Activated naive CD8-positive, alpha-beta T cell treated with anti-CD3 and anti-CD28 coated beads for 36 hours (primary cell): ENCODE data around the gene KLK13. TPM values are rescaled to one million over a fixed set of nuclear protein-coding genes. Genes with fewer than 3 reads are reported as not detected.

Experiments used
- DNase-seq: peaks from one replicate; pipeline ENCODE4 v3.0.0; 2021
- H3K27ac Mint-ChIP-seq: one replicate; pipeline ENCODE4 v1.8.0; 2022; ENCODE audit warnings: mild to moderate bottlenecking, moderate library complexity, mixed read lengths
- H3K27me3 Mint-ChIP-seq: one replicate; pipeline ENCODE4 v1.8.0; 2022; ENCODE audit warnings: mild to moderate bottlenecking, mixed read lengths
- H3K36me3 Mint-ChIP-seq: one replicate; pipeline ENCODE4 v1.8.0; 2021; ENCODE audit warnings: mild to moderate bottlenecking, mixed read lengths
- H3K4me1 Mint-ChIP-seq: one replicate; pipeline ENCODE4 v1.8.0; 2021; ENCODE audit warnings: mixed read lengths
- H3K4me3 Mint-ChIP-seq: one replicate; pipeline ENCODE4 v1.8.0; 2022; ENCODE audit warnings: mild to moderate bottlenecking, moderate library complexity, mixed read lengths
- H3K9me3 Mint-ChIP-seq: one replicate; pipeline ENCODE4 v1.8.0; 2022; ENCODE audit warnings: mixed read lengths
- total RNA-seq, 2 experiments: library from RNA; stranded (reverse); gene quantifications; one replicate each; pipeline ENCODE4 v1.2.3, GENCODE V29; 2021

The KLK13 gene
- total RNA-seq, 2 experiments from 2014 or later = not detected

DNA sequence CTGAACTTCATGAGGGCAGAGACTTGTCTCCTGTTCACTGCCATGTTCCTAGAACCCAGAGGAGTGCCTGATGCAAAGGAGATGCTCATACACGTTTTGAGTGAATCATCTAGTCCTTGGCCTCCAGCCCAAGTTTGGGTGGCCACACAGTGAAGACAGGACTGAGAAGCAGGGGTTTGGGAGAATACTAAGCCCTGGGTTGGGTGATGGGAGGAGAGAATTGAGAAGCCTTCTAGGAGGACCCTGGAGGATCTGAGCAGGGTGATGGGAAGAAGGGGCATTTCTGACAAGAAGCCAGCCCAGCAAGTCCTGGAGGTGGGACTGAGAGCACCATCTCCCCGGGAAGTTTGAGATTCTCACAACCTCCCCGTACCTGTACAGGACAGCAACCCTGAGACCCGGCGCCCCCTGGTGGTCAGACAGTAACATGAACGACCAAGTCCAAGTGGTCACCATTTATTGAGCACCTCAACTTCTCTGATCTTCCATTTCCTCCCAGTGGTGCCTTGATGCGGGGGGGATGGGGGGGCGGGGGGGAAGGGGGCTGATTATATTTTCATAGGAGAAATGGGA is 32.4 kb upstream of the KLK13 start:
- Mint-ChIP-seq H3K27me3 (no peaks in the 10 kb centered on the region), H3K9me3 (no peaks in the 10 kb centered on the region), H3K4me3 (no peak overlapping the region), H3K4me1 (peaks cover 19% of the 10 kb centered on the region), H3K27ac (peak overlapping the region; percentile 1), H3K36me3 (peaks cover 9% of the 10 kb centered on the region)
- peak; percentile 70 for DNase-seq

DNA sequence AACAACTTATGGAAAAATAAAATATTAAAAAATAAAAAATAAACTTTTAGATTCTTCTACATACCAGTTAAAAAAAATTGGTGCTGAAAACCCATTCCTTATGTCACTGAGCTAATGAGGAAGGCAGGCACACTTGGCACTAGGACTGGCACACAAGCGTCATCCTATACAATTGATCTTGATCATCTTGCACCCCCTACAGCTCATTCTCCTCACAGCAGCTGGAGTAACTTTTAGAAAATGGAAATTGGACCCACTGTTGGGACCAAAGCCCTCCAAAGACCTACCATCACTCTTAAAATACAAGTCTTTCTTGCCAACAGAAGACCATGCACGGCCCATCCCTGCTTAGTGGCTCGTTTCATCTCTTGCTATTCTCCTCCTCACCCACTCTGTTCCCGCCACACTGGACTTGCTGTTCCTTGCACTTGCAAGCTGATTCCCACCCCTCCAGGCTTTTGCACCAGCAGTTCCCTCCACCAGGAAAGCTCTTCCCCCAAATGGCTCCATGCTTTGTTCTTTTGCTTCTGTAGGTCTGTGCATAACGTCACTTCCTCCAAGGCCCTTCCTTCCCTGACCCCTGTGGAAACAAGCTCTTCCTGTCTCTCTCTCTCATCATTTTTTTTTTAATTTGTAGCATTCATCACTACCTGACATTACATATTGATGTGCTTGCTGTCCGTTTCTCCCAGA is 31.7 kb upstream of the KLK13 start:
- no peaks in the 10 kb centered on the region for H3K9me3 Mint-ChIP-seq
- peaks cover 16% of the 10 kb centered on the region for H3K4me1 Mint-ChIP-seq
- peak overlapping the region; percentile 1 for H3K27ac Mint-ChIP-seq
- no peaks in the 10 kb centered on the region for H3K27me3 Mint-ChIP-seq
- H3K4me3 Mint-ChIP-seq = no peak overlapping the region
- DNase-seq = no peak
- H3K36me3 Mint-ChIP-seq = peaks cover 9% of the 10 kb centered on the region

GRCh38 chr19:51094696-51095279 is 29.9 kb upstream of the KLK13 start:
- Mint-ChIP-seq H3K27me3 (no peaks in the 10 kb centered on the region), H3K27ac (no peak overlapping the region), H3K4me3 (no peak overlapping the region), H3K36me3 (peaks cover 9% of the 10 kb centered on the region), H3K4me1 (peaks cover 11% of the 10 kb centered on the region), H3K9me3 (no peaks in the 10 kb centered on the region)
- DNase-seq = peak; percentile 22

- Mint-ChIP-seq H3K4me3 (no peak overlapping the region), H3K27me3 (no peaks in the 10 kb centered on the region), H3K4me1 (peaks cover 9% of the 10 kb centered on the region), H3K36me3 (peaks cover 9% of the 10 kb centered on the region), H3K9me3 (no peaks in the 10 kb centered on the region), H3K27ac (no peak overlapping the region)
- no peak for DNase-seq
Measured at GRCh38 chr19:51093510-51094345, 28.8 kb upstream of the KLK13 start.

DNA sequence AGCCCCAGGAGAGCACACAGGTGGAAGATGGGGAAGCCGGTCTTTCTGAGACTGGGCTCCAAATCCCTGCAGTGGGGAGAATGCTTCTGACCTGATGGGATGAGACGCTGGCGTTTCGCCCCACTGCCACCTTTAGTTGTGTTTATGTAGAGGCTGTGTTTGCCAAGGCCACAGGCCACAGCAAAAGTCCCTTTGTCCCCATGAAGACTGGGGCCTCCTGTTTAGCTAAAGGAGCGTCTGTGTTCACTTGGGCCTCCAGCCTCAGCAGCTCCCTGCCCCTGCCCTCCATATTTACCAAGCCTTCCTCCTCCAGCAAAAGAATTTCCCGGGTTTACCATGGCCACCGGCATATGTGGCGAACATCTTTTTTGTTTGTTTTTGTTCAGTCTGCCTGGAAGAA is 28.2 kb upstream of the KLK13 start:
- Mint-ChIP-seq H3K27ac (no peak overlapping the region), H3K9me3 (no peaks in the 10 kb centered on the region), H3K4me1 (peaks cover 9% of the 10 kb centered on the region), H3K27me3 (no peaks in the 10 kb centered on the region), H3K4me3 (no peak overlapping the region), H3K36me3 (peaks cover 9% of the 10 kb centered on the region)
- DNase-seq = no peak

DNA sequence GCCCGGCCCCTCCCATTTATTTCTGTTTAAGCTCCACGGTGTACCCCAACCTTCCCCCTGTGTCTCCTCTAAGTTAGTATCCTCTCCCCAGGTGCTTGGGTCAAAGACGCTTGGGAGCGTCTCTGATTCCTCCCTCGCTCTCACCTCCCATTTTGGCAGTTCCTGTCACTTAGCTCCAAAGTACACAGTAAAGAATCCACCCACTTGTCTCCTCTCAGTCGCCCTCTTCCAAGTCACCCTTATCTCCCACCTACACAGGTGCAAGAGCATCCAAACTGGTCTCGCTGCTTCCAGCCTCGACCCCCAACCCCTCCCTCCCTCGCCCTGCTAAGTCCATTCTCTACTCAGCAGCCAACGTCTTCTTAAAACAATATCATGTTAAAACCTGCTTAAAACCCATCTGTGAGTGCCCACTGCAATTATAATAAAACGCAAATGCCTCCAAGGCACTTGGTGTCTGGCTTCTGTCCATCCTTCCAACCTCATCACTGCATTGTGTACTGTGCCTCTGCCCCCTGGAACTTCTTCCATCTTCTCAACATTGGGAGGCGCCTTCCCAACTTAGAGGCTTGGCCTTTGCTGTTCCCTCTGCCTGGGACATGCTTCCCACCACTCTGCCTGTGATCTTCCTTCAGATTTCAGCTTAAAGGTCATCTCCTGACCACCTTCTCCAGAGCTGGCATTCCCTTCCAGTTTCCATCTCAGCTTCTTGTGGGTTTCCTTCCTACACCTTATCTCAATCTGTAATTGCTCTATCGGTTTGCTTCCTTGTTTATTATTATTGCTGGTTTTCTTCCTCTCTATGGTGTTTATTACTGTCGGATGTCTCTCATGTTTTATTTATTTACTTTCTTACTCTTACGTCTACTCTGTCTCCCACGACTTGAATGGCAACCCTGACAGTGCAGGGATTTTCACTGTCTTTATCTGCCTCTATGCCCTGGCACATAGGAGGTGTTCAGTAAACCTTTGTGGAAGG is 27.3 kb upstream of the KLK13 start:
- DNase-seq = no peak
- Mint-ChIP-seq H3K4me1 (peaks cover 6% of the 10 kb centered on the region), H3K27ac (no peak overlapping the region), H3K4me3 (no peak overlapping the region), H3K9me3 (no peaks in the 10 kb centered on the region), H3K36me3 (peaks cover 8% of the 10 kb centered on the region), H3K27me3 (no peaks in the 10 kb centered on the region)

DNA sequence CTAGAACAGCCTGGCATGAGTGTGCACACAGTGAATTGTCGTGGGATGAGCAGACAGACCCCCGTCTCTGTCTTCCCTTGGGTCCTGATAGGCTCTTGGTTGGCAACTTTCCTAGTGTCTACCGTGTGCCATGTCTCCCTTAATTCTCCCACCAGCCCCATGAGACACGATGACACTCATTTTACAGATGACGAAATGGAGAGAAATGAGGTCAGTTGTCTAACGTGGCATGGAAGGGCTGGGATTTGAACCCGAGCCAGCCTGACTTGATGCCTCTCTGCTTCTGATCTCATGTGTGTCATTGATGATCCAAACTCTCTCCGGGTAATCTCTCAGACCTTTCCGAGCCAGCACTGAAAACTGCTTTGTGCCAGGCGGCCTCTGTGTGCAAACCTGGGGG is 26.2 kb upstream of the KLK13 start:
- no peaks in the 10 kb centered on the region for H3K4me1 Mint-ChIP-seq
- no peak overlapping the region for H3K4me3 Mint-ChIP-seq
- no peaks in the 10 kb centered on the region for H3K9me3 Mint-ChIP-seq
- DNase-seq = no peak
- no peaks in the 10 kb centered on the region for H3K27me3 Mint-ChIP-seq
- peaks cover 3% of the 10 kb centered on the region for H3K36me3 Mint-ChIP-seq
- H3K27ac Mint-ChIP-seq = no peak overlapping the region

DNA sequence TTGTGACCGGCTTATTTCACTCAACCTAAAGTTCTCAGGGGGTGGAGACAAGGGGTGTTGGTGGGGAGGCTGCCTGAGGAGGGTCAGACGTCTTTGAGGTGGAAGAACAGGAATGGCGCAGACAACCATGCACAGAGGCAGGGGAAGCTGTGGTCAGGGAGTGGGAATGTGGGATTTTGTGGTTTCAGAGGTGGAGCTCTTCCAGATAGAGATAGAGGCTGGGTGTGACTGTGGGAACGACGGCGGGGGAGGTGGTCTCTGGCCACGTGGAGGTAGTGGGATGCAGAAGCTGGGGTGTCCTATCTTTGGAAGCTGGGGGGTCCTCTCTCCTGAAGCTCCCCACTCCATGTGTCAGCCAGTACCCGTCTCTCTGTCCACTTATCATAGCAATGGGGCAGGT is 25.6 kb upstream of the KLK13 start:
- no peaks in the 10 kb centered on the region for H3K27me3 Mint-ChIP-seq
- H3K4me3 Mint-ChIP-seq = no peak overlapping the region

DNA sequence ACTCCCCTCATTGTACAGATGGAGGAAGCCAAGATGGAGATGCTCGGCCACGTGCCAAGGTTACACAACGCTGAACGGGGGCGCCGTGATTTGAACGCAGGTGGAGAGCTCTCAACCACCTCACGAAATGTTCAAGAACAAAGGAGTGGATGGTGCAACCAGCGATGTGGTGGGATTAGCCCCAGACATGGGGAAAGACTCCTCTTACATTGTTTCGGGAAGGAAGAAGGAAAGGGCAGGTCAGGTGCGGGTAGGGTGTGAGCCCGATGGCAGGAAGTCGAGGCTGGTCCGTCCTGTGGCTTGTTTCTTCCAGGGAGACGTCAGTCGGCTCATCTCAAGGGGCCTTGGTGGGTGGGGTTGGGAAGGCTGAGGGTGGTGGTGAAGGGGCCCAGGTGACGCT is 24.9 kb upstream of the KLK13 start:
- no peaks in the 10 kb centered on the region for H3K9me3 Mint-ChIP-seq
- no peak overlapping the region for H3K27ac Mint-ChIP-seq
- no peaks in the 10 kb centered on the region for H3K27me3 Mint-ChIP-seq
- no peak overlapping the region for H3K4me3 Mint-ChIP-seq
- no peak for DNase-seq
- no peaks in the 10 kb centered on the region for H3K4me1 Mint-ChIP-seq
- H3K36me3 Mint-ChIP-seq = peaks cover 3% of the 10 kb centered on the region

More for the DNA sequence above, 25.6 kb upstream of the KLK13 start:
- Mint-ChIP-seq H3K27ac (no peak overlapping the region), H3K4me1 (no peaks in the 10 kb centered on the region), H3K9me3 (no peaks in the 10 kb centered on the region), H3K36me3 (peaks cover 3% of the 10 kb centered on the region)
- no peak for DNase-seq

- no peak for DNase-seq
- no peak overlapping the region for H3K27ac Mint-ChIP-seq
- no peaks in the 10 kb centered on the region for H3K36me3 Mint-ChIP-seq
- H3K4me3 Mint-ChIP-seq = no peak overlapping the region
- H3K9me3 Mint-ChIP-seq = no peaks in the 10 kb centered on the region
- H3K27me3 Mint-ChIP-seq = peaks cover 7% of the 10 kb centered on the region
- no peaks in the 10 kb centered on the region for H3K4me1 Mint-ChIP-seq
Measured at GRCh38 chr19:51086153-51086850, 21.4 kb upstream of the KLK13 start.

- Mint-ChIP-seq H3K4me3 (no peak overlapping the region), H3K27me3 (peaks cover 7% of the 10 kb centered on the region), H3K36me3 (no peaks in the 10 kb centered on the region), H3K4me1 (no peaks in the 10 kb centered on the region), H3K27ac (no peak overlapping the region), H3K9me3 (no peaks in the 10 kb centered on the region)
- no peak for DNase-seq
Measured at GRCh38 chr19:51084505-51084904, 19.6 kb upstream of the KLK13 start.

- no peak overlapping the region for H3K27ac Mint-ChIP-seq
Measured at GRCh38 chr19:51083783-51084182, 18.9 kb upstream of the KLK13 start.

DNA sequence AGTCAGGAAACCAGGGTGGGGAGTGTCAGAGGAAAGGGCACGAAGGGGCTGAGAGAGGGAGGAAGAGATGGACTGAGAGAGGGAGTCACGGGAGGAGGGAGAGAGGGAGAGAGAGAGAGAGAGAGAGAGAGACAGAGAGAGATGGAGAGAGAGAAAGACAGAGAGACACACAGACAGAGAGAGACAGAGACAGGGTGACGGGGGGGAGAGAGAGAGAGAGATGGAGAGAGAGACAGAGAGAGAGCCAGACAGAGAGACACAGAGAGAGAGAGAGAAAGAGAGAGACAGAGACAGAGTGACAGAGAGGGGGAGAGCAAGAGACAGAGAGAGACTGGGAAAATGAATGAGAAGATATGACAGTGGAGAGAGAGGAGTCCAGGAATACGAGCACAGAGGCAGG is 18.3 kb upstream of the KLK13 start:
- DNase-seq = no peak
- H3K27me3 Mint-ChIP-seq = peaks cover 7% of the 10 kb centered on the region
- H3K4me1 Mint-ChIP-seq = no peaks in the 10 kb centered on the region
- H3K27ac Mint-ChIP-seq = no peak overlapping the region
- no peaks in the 10 kb centered on the region for H3K36me3 Mint-ChIP-seq
- peak overlapping the region; percentile 7 for H3K4me3 Mint-ChIP-seq
- no peaks in the 10 kb centered on the region for H3K9me3 Mint-ChIP-seq

More at GRCh38 chr19:51083783-51084182, 18.9 kb upstream of the KLK13 start:
- no peak for DNase-seq
- Mint-ChIP-seq H3K9me3 (no peaks in the 10 kb centered on the region), H3K4me1 (no peaks in the 10 kb centered on the region), H3K27me3 (peaks cover 7% of the 10 kb centered on the region), H3K36me3 (no peaks in the 10 kb centered on the region), H3K4me3 (no peak overlapping the region)

GRCh38 chr19:51082611-51083010 is 17.7 kb upstream of the KLK13 start, which contains the start of gene KLK14:
Gene KLK14 (minus strand): TSS chr19:51082887. CDS start chr19:51082614, 273 bp downstream.
- no peak within 1 kb of the TSS for H3K27ac Mint-ChIP-seq

More at GRCh38 chr19:51082611-51083010, 17.7 kb upstream of the KLK13 start, which contains the start of gene KLK14:
- H3K9me3 Mint-ChIP-seq = no peaks in the 10 kb centered on the region
- H3K36me3 Mint-ChIP-seq = no peaks in the 10 kb centered on the region
- DNase-seq = no peak
- peaks cover 7% of the 10 kb centered on the region for H3K27me3 Mint-ChIP-seq
- peak within 1 kb of the TSS; percentile 7 for H3K4me3 Mint-ChIP-seq
- no peaks in the 10 kb centered on the region for H3K4me1 Mint-ChIP-seq
